Jurkat, Clone E6-1 (cell line): Measurements from ENCODE around the gene CHRNB2.

Experiments
- DNase-seq: peaks from one replicate; pipeline ENCODE4 v3.0.0-alpha.2; 2011; ENCODE audit warnings: low read depth, low spot score
- H3K4me3 ChIP-seq: 2 replicates; pipeline ENCODE4 v1.5.1; 2011; ENCODE audit warnings: mild to moderate bottlenecking, low read length, control low read depth, moderate library complexity

Gene CHRNB2

DNA sequence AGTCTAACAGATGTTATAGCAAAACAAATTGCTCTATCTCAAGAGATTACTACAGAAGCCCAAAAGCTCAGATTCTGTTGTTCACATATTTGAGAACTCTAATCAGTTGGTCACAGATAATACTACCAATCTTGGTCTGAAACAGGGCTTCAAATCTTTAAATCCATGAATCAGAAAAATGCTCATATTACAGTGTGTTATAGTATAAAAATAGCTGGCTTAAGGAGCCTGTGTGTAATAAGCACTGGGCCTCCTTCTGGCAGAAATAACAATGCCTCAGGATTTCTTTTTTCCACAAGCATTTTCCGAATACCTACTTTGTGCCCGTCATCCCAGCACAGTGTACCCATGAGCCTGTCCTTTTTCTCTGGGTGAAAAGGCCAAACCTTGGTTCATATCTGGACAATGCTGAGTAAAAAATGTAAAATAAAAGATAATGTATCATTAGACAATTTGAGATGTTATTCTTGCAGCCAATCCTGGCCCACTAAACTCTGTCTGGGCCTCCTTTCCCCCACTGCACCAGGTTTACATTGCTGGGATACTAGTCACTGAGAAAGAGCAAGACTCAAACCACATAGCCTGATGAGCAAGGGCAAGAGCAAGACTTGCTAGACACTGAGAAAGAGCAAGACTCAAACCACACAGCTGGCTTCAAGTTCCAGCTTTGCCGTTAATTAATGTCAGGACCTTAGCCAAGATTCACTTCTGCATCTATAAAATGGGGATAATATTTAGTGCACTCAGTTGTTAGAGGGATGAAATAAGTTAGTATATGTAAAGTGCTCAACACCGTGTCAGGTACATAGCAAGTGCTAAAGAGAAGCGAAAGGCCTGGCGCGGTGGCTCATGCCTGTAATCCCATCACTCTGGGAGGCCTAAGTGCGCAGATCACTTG is 57.4 kb downstream of the CHRNB2 start:
- DNase-seq, result no peak
- H3K4me3 ChIP-seq, result no peak overlapping the region

DNA sequence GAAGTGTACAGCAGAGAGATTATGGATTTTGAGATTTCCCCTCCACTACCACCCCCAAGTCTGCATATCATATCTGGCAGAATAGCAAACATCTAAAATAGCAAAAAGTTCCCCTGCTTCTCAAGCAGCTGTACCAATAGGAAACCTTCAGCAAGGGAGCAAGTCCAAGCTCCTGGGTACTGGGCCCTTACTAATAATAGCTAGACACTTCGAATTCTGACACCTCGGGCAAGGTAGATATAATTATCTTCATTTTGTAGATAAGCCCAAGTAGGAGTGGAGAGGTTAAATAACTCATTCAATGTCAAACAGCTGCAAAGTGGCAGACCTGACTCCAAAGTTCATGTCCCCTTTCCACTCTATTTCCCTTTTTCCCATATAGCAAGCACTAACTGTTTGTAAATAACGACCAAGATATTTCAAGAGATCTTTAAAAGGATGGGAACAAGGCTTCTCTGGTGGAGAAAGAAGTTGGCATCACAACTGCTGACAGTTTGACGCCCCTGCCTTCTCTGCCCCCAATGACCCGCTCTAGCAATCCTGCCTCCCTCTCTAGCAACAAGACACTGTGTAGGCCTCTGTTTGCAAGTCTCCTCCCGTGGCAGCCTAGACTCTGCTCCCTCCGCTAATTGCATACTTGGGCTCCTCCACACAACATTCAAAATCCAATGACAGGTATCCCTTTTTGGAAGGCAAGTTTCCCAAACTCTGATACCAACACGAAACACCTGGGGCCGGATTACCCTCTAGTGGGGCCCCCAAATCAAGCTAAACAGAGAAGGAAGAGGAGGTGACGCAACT is 59.1 kb downstream of the CHRNB2 start:
- peak overlapping the region; percentile 88 for H3K4me3 ChIP-seq
- no peak for DNase-seq

DNA sequence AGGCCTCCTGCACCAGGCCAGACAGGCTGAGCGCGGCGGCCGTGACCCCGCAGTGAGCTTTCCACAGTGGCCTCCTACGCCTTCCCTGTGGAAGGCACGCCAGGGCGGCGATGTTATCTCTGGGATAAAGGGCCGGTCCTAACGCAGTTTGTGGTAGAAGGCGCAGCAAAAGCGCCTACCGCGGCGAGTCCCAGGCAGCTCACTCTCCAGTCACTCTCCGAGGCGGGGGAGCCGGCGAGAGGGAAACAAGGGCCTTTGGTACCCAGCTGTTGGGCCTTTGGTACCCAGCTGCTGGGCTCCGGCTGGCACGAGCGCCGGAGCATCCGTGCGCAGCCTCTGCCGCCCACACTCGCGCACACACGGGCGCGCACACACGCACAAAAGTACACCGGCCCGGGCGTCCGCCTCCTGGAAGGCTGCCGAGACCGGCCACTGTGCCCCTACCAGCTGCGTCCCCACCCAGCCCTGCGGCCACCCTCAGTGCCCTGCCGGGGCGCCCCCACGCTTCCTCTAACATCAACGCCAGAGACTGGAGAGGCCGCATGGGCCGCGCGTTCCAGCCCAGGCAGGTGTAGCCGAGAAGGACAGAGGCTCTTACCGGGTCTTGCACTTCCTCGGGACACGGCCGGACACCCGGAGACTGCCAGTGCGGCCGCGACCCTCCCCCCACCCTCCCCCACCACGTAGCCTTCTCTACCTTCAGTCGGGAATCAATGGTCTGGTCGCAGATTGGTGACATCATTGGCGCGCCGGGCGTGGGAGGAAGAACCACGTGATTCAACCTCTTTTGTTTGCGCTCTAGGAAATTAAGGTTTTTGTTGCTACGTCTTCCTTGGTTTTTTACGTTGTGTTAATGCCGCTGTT is 59.9 kb downstream of the CHRNB2 start:
- H3K4me3 ChIP-seq, result peak overlapping the region; percentile 88
- DNase-seq, result peak; percentile 88

DNA sequence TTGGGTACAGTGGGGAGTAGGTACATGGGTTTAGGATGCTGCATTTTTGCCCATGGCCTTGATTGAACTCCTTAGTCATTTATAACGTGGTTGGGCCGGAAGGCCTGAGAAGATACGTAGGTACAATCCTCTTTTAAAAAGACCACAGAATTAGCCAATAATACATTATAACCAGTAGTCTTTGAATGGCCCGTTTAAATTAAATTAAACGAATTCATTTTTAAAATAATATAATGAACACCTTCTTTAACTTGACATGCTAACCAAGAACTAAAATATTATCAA is 60.5 kb downstream of the CHRNB2 start:
- no peak for DNase-seq
- peak overlapping the region; percentile 88 for H3K4me3 ChIP-seq

DNA sequence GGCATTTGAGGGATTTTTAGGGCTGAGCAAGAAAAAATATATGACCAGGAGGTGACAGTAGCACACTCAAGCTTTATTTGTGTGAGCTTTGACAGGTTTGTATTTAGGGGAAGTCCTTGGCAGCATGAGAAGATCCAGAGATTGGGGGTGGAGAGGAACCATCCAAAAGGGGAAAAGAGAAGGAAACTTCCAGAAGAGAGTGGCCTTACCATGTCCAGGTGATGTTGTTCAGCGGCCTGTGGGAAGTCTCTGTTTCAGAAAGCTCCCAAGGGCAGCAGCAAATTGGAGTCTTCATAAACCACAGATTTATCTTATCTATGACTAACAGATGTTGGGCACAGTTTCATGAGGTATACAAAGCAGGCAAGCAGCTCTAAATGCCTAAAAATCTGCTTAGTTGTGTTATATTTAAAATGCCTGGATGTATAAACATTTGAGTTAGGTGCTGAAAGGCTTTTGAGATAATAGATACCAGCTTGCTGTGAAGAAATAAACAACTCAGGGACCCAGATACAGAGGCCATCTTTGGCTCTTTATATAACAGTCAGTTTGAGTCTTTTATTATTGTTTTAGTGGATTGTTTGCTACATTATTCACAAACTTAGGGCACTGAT is 61.6 kb downstream of the CHRNB2 start:
- peak; percentile 83 for DNase-seq
- H3K4me3 ChIP-seq, result no peak overlapping the region
